H1 (cell line): ENCODE measurements around the gene CPNE8.

ENCODE experiments used
- ASH2L ChIP-seq: fragments of 200-600, 300-600 bp; sonication (generic); IDR thresholded peaks from one replicate; pipeline ENCODE4 v1.7.1; 2017; ENCODE audit warnings: low read length
- CEBPB ChIP-seq: IDR thresholded peaks from 2 replicates; pipeline ENCODE4 v1.6.1; 2012; ENCODE audit warnings: low read depth, low read length
- CTCF ChIP-seq, 3 experiments: IDR thresholded peaks; 1 replicate in 2 of 3; 2 replicates in 1 of 3; pipeline versions ENCODE4 v1.5.1 to v1.6.1; 2011; ENCODE audit warnings: low read length in 3 of 3, mild to moderate bottlenecking in 3 of 3, inconsistent platforms in 2 of 3, low read depth in 1 of 3, moderate library complexity in 1 of 3; ENCODE audit not compliant: insufficient read depth in 1 of 3; ENCODE audit errors: control extremely low read depth in 1 of 3
- EGR1 ChIP-seq: IDR thresholded peaks from 2 replicates; pipeline ENCODE4 v1.6.1; 2011; ENCODE audit warnings: low read depth, low read length, borderline replicate concordance
- EZH2 ChIP-seq: fragments of 200-600 bp; sonication (generic); IDR thresholded peaks from 2 replicates; pipeline ENCODE4 v1.7.1; 2012; ENCODE audit warnings: low read depth, mild to moderate bottlenecking, moderate library complexity, low read length, inconsistent platforms; ENCODE audit not compliant: severe bottlenecking
- GABPA ChIP-seq: IDR thresholded peaks from 2 replicates; pipeline ENCODE4 v1.6.1; 2011; ENCODE audit warnings: mild to moderate bottlenecking, low read length, moderate library complexity, borderline replicate concordance; ENCODE audit not compliant: insufficient read depth
- GTF2F1 ChIP-seq: IDR thresholded peaks from 2 replicates; pipeline ENCODE4 v1.6.1; 2012; ENCODE audit warnings: low read depth, low read length, improper control_type of control experiment, borderline replicate concordance
- HDAC6 ChIP-seq: IDR thresholded peaks from one replicate; pipeline ENCODE4 v1.7.1; 2012; ENCODE audit warnings: low read depth, mild to moderate bottlenecking, inconsistent platforms, low read length, moderate library complexity
- POLR2A ChIP-seq, 2 experiments: IDR thresholded peaks; 1 replicate in 1 of 2; 2 replicates in 1 of 2; pipeline ENCODE4 v1.6.1; 2011; ENCODE audit warnings: low read depth in 2 of 2, low read length in 2 of 2, mild to moderate bottlenecking in 2 of 2; ENCODE audit errors: control extremely low read depth in 1 of 2
- POLR2AphosphoS5 ChIP-seq: IDR thresholded peaks from 2 replicates; pipeline ENCODE4 v1.6.1; 2011; ENCODE audit warnings: low read depth, low read length

- TF ChIP-seq CTCF (IDR thresholded peaks at IDR 0.05; ENCODE audit: control extremely low read depth in 1 of 3, insufficient read depth in 1 of 3, low read depth in 1 of 3, low read length in 3 of 3) (no peak), POLR2AphosphoS5 (no peak), ASH2L (no peak), POLR2A (IDR thresholded peaks at IDR 0.05; ENCODE audit: control extremely low read depth in 1 of 2, low read depth in 2 of 2, low read length in 2 of 2) (no peak), CEBPB (no peak), EGR1 (no peak), GABPA (no peak), HDAC6 (no peak), EZH2 (no peak), GTF2F1 (no peak)
These were observed 291.2 kb downstream of the CPNE8 start for GRCh38 chr12:38614171-38614570.
